OCI-LY7 (cell line): ENCODE data around the gene PPP1R2B. TPM values are rescaled to one million over a fixed set of nuclear protein-coding genes. Genes with fewer than 3 reads are reported as not detected.
A peak's percentile ranks its signal among the peaks of the same experiment; 100 is the strongest.

Source experiments
- BruUV-seq: library from RNA; stranded (reverse); fragments of 400-500 nt; replicated peaks from 2 replicates; lab custom pipeline; 2021; lab: Mats Ljungman, UMichigan
- CTCF ChIA-PET: fragments of 300-600 bp; sonication (Branson Sonifier 250); formaldehyde crosslinking; loops from one replicate; lab custom pipeline; 2022; ENCODE audit warnings: antibody characterized with exemption; ENCODE audit not compliant: unreplicated experiment; lab: Charles Lee
- POLR2A ChIA-PET: fragments of 300-600 bp; sonication (Branson Sonifier 250); formaldehyde crosslinking; loops from one replicate; lab custom pipeline; 2022; ENCODE audit warnings: antibody characterized with exemption; lab: Charles Lee
- DNase-seq: peaks from one replicate; pipeline ENCODE4 v3.0.0-alpha.2; 2015; ENCODE audit warnings: low spot score
- H2AFZ ChIP-seq: fragments of 200-600 bp; sonication (generic), shearing (Covaris generic); 2 replicates; pipeline ENCODE4 v1.6.1; 2014; ENCODE audit warnings: mild to moderate bottlenecking, antibody characterized with exemption, low read length, moderate library complexity
- H3K27ac ChIP-seq: fragments of 200-600 bp; sonication (generic); 2 replicates; pipeline ENCODE4 v1.5.1; 2014; ENCODE audit warnings: mixed run types, low read depth, mild to moderate bottlenecking, moderate library complexity, low read length, inconsistent platforms; ENCODE audit not compliant: poor library complexity, severe bottlenecking
- H3K36me3 ChIP-seq: fragments of 200-600 bp; sonication (generic); 2 replicates; pipeline ENCODE4 v1.6.1; 2014; ENCODE audit warnings: mild to moderate bottlenecking, antibody characterized with exemption, low read length, moderate library complexity, mixed read lengths; ENCODE audit not compliant: insufficient read depth
- H3K4me1 ChIP-seq: fragments of 200-600 bp; sonication (generic); 2 replicates; pipeline ENCODE4 v1.5.1; 2014; ENCODE audit warnings: mild to moderate bottlenecking, low read length; ENCODE audit not compliant: insufficient read depth, poor library complexity, severe bottlenecking
- H3K4me2 ChIP-seq: fragments of 200-600 bp; sonication (generic); 2 replicates; pipeline ENCODE4 v1.6.1; 2014; ENCODE audit warnings: mild to moderate bottlenecking, low read length
- H3K4me3 ChIP-seq: fragments of 200-600 bp; sonication (generic); 2 replicates; pipeline ENCODE4 v1.5.1; 2014; ENCODE audit warnings: mild to moderate bottlenecking, low read depth, low read length; ENCODE audit not compliant: poor library complexity, severe bottlenecking
- H3K79me2 ChIP-seq: fragments of 200-600 bp; sonication (generic); 2 replicates; pipeline ENCODE4 v1.6.1; 2016; ENCODE audit warnings: low read depth, mild to moderate bottlenecking, low read length, moderate library complexity, mixed read lengths; ENCODE audit not compliant: insufficient read depth
- H3K9me2 ChIP-seq: fragments of 200-600 bp; sonication (generic); 2 replicates; pipeline ENCODE4 v1.6.1; 2016; ENCODE audit warnings: mild to moderate bottlenecking, low read length, mixed read lengths; ENCODE audit not compliant: insufficient read depth
- H3K9me3 ChIP-seq: fragments of 200-600 bp; sonication (generic); 2 replicates; pipeline ENCODE4 v1.6.1; 2014; ENCODE audit warnings: mild to moderate bottlenecking, mixed run types, low read length, mixed read lengths
- H4K20me1 ChIP-seq: fragments of 200-600 bp; sonication (generic); 2 replicates; pipeline ENCODE4 v1.6.1; 2014; ENCODE audit warnings: mild to moderate bottlenecking, antibody characterized with exemption, low read length, moderate library complexity, mixed read lengths; ENCODE audit not compliant: insufficient read depth
- CTCF ChIP-seq: fragments of 200-600 bp; sonication (generic); conservative IDR thresholded peaks from 2 replicates; pipeline ENCODE4 v1.5.1; 2014; ENCODE audit warnings: mild to moderate bottlenecking, antibody characterized with exemption, low read length, moderate library complexity, mixed read lengths
- EZH2phosphoT487 ChIP-seq: fragments of 200-600 bp; sonication (generic); IDR thresholded peaks from 2 replicates; pipeline ENCODE4 v1.6.1; 2018; ENCODE audit warnings: low read depth, borderline replicate concordance, mild to moderate bottlenecking, mixed run types, antibody characterized with exemption, low read length, moderate library complexity, mixed read lengths
- intact Hi-C: fragments of 100-400 bp; cut with micrococcal nuclease; formaldehyde crosslinking; loops from one replicate; pipeline ENCODE4 v1.10.0; 2022; ENCODE audit not compliant: unreplicated experiment
- total RNA-seq, 2 experiments: library from RNA; depleted of rRNA in 1 of 2; stranded (reverse); fragments of >200 nt in 1 of 2; shearing (Covaris generic) in 1 of 2; gene quantifications; 2 replicates each; pipeline ENCODE4 v1.2.3, GENCODE V29; 2014 to 2022

Gene PPP1R2B
- total RNA-seq, 2 experiments from 2014 or later: not detected

GRCh38 chr5:156835905-156836304, 14.2 kb upstream of the PPP1R2B start:
- DNase-seq: peak; percentile 81
- H3K4me3 ChIP-seq: no peak overlapping the region
- no peaks in the 10 kb centered on the region for H3K9me3 ChIP-seq
- H3K36me3 ChIP-seq: no peaks in the 10 kb centered on the region
- H3K27ac ChIP-seq: peak overlapping the region; percentile 83
- peak overlapping the region; percentile 12; the same call in 1 of the 2 replicates for H2AFZ ChIP-seq
- peak overlapping the region; percentile 72 for H3K4me2 ChIP-seq
- H3K79me2 ChIP-seq: peaks cover 8% of the 10 kb centered on the region
- H4K20me1 ChIP-seq: no peaks in the 10 kb centered on the region
- no peaks in the 10 kb centered on the region for H3K9me2 ChIP-seq
- ChIA-PET CTCF (interaction anchor here (0.6 kb wide), 1 partner anchor 47 kb away, joined by 3 read pairs; no protein-coding TSS in a partner anchor), POLR2A (interaction anchor here (0.6 to 6.4 kb wide), 8 partner anchors 28 to 1484 kb away, joined by 3 to 44 read pairs (median 4); no protein-coding TSS in a partner anchor)
- intact Hi-C loops: loop anchor here (1.0 to 2.0 kb wide), 2 partner anchors 43 to 99 kb away; no protein-coding TSS in a partner anchor
- H3K4me1 ChIP-seq: peaks cover 55% of the 10 kb centered on the region
- TF ChIP-seq EZH2phosphoT487: no peak
- peak; percentile 86 for TF ChIP-seq CTCF
- no TSS peak for BruUV-seq

- Histone ChIP-seq H3K79me2 (peaks cover 8% of the 10 kb centered on the region), H3K4me1 (peaks cover 48% of the 10 kb centered on the region), H3K4me3 (no peak overlapping the region), H3K4me2 (no peak overlapping the region), H4K20me1 (no peaks in the 10 kb centered on the region), H2AFZ (peak overlapping the region; percentile 63; the same call in 1 of the 2 replicates), H3K27ac (no peak overlapping the region), H3K36me3 (no peaks in the 10 kb centered on the region), H3K9me3 (no peaks in the 10 kb centered on the region), H3K9me2 (no peaks in the 10 kb centered on the region)
- intact Hi-C loops: loop anchor here (2.0 kb wide), 1 partner anchor 42 kb away; no protein-coding TSS in a partner anchor
- no TSS peak for BruUV-seq
- TF ChIP-seq CTCF (no peak), EZH2phosphoT487 (no peak)
- ChIA-PET CTCF (no interaction called here), POLR2A (interaction anchor here (0.7 to 6.4 kb wide), 7 partner anchors 10 to 201 kb away, joined by 3 to 44 read pairs (median 4); no protein-coding TSS in a partner anchor)
- DNase-seq: no peak
These were observed 13.2 kb upstream of the PPP1R2B start for GRCh38 chr5:156836846-156837245.

DNA sequence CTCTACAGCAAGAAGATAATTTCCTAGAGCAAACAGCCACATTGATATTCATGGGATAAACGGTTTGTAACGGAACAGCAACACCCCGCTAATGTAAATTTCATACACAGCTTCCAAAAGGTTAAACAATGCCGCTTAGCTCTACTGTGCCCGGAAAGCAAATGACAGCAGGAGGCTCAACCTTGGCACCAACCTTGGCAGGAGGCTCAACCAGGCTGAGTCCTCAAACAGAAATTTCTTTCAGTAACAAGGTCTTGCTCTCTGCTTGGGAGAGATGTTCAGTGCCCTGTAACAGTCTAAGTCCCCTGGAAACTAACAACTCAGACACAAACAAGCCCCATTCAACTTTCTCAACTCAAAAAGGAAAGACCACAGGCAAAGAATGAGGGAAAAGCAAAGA, 11.1 kb upstream of the PPP1R2B start:
- no TSS peak for BruUV-seq
- DNase-seq: no peak
- Histone ChIP-seq H3K4me1 (peaks cover 27% of the 10 kb centered on the region), H3K9me3 (no peaks in the 10 kb centered on the region), H3K27ac (no peak overlapping the region), H3K4me2 (no peak overlapping the region), H2AFZ (no peak overlapping the region), H3K79me2 (peaks cover 6% of the 10 kb centered on the region; the same call in 1 of the 2 replicates), H3K4me3 (no peak overlapping the region), H3K36me3 (no peaks in the 10 kb centered on the region), H3K9me2 (no peaks in the 10 kb centered on the region), H4K20me1 (no peaks in the 10 kb centered on the region)
- POLR2A ChIA-PET: interaction anchor here (0.7 to 6.4 kb wide), 3 partner anchors 9 to 322 kb away, joined by 4 to 44 read pairs (median 5); no protein-coding TSS in a partner anchor
- CTCF ChIA-PET: no interaction called here
- TF ChIP-seq EZH2phosphoT487: no peak
- no peak for TF ChIP-seq CTCF
- intact Hi-C loops: no loop called here
